ENCODE data around the gene GRM1.

The GRM1 gene

DNA sequence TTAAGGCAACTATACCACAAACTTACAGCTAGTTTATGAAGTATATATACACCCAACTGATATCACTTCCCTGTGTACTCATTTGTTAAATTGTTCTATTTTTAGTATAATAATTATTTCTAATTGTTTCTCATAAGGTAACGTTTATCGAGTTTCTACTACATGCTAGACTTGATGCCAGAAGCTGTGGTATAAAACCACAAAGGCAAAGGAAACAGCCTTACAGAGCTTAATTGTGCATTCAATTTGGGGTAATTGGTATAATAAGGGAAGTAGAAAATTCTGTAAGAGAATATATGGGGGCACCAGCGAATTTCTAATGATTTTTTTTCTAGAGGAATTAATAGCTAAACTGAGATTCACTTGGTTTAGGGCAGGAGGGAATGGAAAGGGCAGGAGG is 183.9 kb downstream of the GRM1 start:
- no peaks in the 10 kb centered on the region for H4K20me1 ChIP-seq (ENCODE audit: insufficient read depth, low read length)
- no peaks in the 10 kb centered on the region for H3K4me1 ChIP-seq (ENCODE audit: low read length)
- H3K27ac ChIP-seq (ENCODE audit: low read length), result no peak overlapping the region
- no peak overlapping the region for H3K4me3 ChIP-seq (ENCODE audit: low read length)
- no peaks in the 10 kb centered on the region for H3K27me3 ChIP-seq (ENCODE audit: low read depth, low read length)
- H3K36me3 ChIP-seq (replicated peaks; ENCODE audit: low read depth, low read length), result no peaks in the 10 kb centered on the region
- no peaks in the 10 kb centered on the region for H3K79me2 ChIP-seq (ENCODE audit: low read length)
- H3K4me2 ChIP-seq (ENCODE audit: low read length), result no peak overlapping the region
- H3K9ac ChIP-seq (ENCODE audit: low read length), result no peak overlapping the region
- TF ChIP-seq EZH2phosphoT487 (IDR thresholded peaks at IDR 0.05; ENCODE audit: low read depth) (no peak), CTCF (IDR thresholded peaks at IDR 0.05; ENCODE audit: low read depth, low read length) (no peak)
- no peak overlapping the region for H2AFZ ChIP-seq (ENCODE audit: low read depth, low read length)
- no peaks in the 10 kb centered on the region for H3K9me3 ChIP-seq (ENCODE audit: insufficient read depth, low read length)

GRCh38 chr6:146219101-146219500 is 190.2 kb downstream of the GRM1 start:
- no peaks in the 10 kb centered on the region for H3K27me3 ChIP-seq (ENCODE audit: low read depth, low read length)
- no peak overlapping the region for H2AFZ ChIP-seq (ENCODE audit: low read depth, low read length)
- no peaks in the 10 kb centered on the region for H3K4me1 ChIP-seq (ENCODE audit: low read length)
- H4K20me1 ChIP-seq (ENCODE audit: insufficient read depth, low read length), result no peaks in the 10 kb centered on the region
- H3K79me2 ChIP-seq (ENCODE audit: low read length), result no peaks in the 10 kb centered on the region
- H3K27ac ChIP-seq (ENCODE audit: low read length), result no peak overlapping the region
- TF ChIP-seq EZH2phosphoT487 (IDR thresholded peaks at IDR 0.05; ENCODE audit: low read depth) (no peak), CTCF (IDR thresholded peaks at IDR 0.05; ENCODE audit: low read depth, low read length) (no peak)
- no peak overlapping the region for H3K9ac ChIP-seq (ENCODE audit: low read length)
- no peaks in the 10 kb centered on the region for H3K36me3 ChIP-seq (replicated peaks; ENCODE audit: low read depth, low read length)
- no peaks in the 10 kb centered on the region for H3K9me3 ChIP-seq (ENCODE audit: insufficient read depth, low read length)
- no peak overlapping the region for H3K4me2 ChIP-seq (ENCODE audit: low read length)
- no peak overlapping the region for H3K4me3 ChIP-seq (ENCODE audit: low read length)

DNA sequence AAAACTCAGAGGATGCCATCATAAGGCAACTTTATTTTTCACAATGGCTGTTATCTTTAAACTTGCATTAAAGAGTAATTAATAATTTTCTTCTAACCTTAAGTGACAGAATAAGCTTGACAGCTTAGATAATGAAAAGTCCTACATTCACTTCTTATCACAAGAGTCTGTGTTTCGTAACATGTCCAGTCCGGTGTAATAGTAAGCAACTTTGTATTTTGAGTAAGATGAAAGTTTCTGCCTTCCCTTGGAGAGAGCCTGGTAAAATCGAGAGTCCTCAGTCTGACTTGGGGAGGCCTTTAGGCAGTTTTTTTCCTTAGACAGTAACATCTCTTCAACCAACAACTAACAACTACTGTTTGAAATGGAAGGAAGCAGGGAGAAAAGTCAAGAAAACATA is 195.6 kb downstream of the GRM1 start:
- no peaks in the 10 kb centered on the region for H3K9me3 ChIP-seq (ENCODE audit: insufficient read depth, low read length)
- no peak overlapping the region for H3K9ac ChIP-seq (ENCODE audit: low read length)
- H4K20me1 ChIP-seq (ENCODE audit: insufficient read depth, low read length), result no peaks in the 10 kb centered on the region
- no peaks in the 10 kb centered on the region for H3K36me3 ChIP-seq (replicated peaks; ENCODE audit: low read depth, low read length)
- no peak overlapping the region for H3K4me2 ChIP-seq (ENCODE audit: low read length)
- TF ChIP-seq CTCF (IDR thresholded peaks at IDR 0.05; ENCODE audit: low read depth, low read length) (no peak), EZH2phosphoT487 (IDR thresholded peaks at IDR 0.05; ENCODE audit: low read depth) (no peak)
- H3K4me3 ChIP-seq (ENCODE audit: low read length), result no peak overlapping the region
- no peak overlapping the region for H3K27ac ChIP-seq (ENCODE audit: low read length)
- no peaks in the 10 kb centered on the region for H3K27me3 ChIP-seq (ENCODE audit: low read depth, low read length)
- no peaks in the 10 kb centered on the region for H3K79me2 ChIP-seq (ENCODE audit: low read length)
- H2AFZ ChIP-seq (ENCODE audit: low read depth, low read length), result no peak overlapping the region
- no peaks in the 10 kb centered on the region for H3K4me1 ChIP-seq (ENCODE audit: low read length)

DNA sequence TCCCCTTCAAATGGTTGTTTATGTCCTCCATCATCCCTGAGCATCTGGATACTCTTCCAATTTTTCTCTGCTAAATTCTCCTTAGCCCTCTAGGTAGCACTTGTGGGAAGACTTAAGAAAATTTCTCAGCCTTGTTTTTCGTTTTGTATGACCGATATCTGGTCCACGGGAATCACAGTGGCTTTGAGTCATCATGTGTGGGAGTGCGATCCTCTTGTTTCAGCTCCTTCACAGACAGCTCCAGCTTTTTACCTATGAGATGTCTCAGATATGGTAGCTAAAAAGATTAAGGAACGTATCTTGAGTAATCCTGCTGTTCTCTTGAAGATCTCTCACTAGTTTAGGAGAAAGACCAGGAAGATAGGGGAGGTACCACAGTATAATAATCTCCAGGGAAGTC is 196.1 kb downstream of the GRM1 start:
- no peak overlapping the region for H2AFZ ChIP-seq (ENCODE audit: low read depth, low read length)
- H3K27ac ChIP-seq (ENCODE audit: low read length), result no peak overlapping the region
- no peaks in the 10 kb centered on the region for H3K27me3 ChIP-seq (ENCODE audit: low read depth, low read length)
- no peaks in the 10 kb centered on the region for H3K79me2 ChIP-seq (ENCODE audit: low read length)
- no peaks in the 10 kb centered on the region for H3K36me3 ChIP-seq (replicated peaks; ENCODE audit: low read depth, low read length)
- H3K4me3 ChIP-seq (ENCODE audit: low read length), result no peak overlapping the region
- no peaks in the 10 kb centered on the region for H4K20me1 ChIP-seq (ENCODE audit: insufficient read depth, low read length)
- no peaks in the 10 kb centered on the region for H3K4me1 ChIP-seq (ENCODE audit: low read length)
- H3K9ac ChIP-seq (ENCODE audit: low read length), result no peak overlapping the region
- TF ChIP-seq EZH2phosphoT487 (IDR thresholded peaks at IDR 0.05; ENCODE audit: low read depth) (no peak), CTCF (IDR thresholded peaks at IDR 0.05; ENCODE audit: low read depth, low read length) (no peak)
- H3K4me2 ChIP-seq (ENCODE audit: low read length), result no peak overlapping the region
- no peaks in the 10 kb centered on the region for H3K9me3 ChIP-seq (ENCODE audit: insufficient read depth, low read length)

Data from OCI-LY3 (cell line).